Trophoblast cell (in vitro differentiated cells and primary cell): ENCODE measurements around the gene AGBL1.

Experiments
- DNase-seq, 2 donors: peaks; one replicate each; pipeline ENCODE4 v3.0.0-alpha.2; 2016
- H2AFZ ChIP-seq: 2 replicates; pipeline ENCODE4 v1.6.1; 2013; ENCODE audit warnings: low read length, moderate library complexity, mild to moderate bottlenecking; ENCODE audit not compliant: insufficient read depth, poor library complexity
- H2AK5ac ChIP-seq: 2 replicates; pipeline ENCODE4 v1.6.1; 2013; ENCODE audit warnings: mild to moderate bottlenecking, low read length
- H2BK120ac ChIP-seq: 2 replicates; pipeline ENCODE4 v1.6.1; 2013; ENCODE audit warnings: low read length, mild to moderate bottlenecking, moderate library complexity; ENCODE audit not compliant: insufficient read depth, poor library complexity
- H2BK12ac ChIP-seq: 2 replicates; pipeline ENCODE4 v1.6.1; 2013; ENCODE audit warnings: mild to moderate bottlenecking, low read length, moderate library complexity
- H2BK5ac ChIP-seq: 2 replicates; pipeline ENCODE4 v1.6.1; 2013; ENCODE audit warnings: low read length, low read depth, moderate library complexity, mild to moderate bottlenecking; ENCODE audit not compliant: poor library complexity
- H3K14ac ChIP-seq: 2 replicates; pipeline ENCODE4 v1.6.1; 2013; ENCODE audit warnings: mild to moderate bottlenecking, low read length
- H3K18ac ChIP-seq: 2 replicates; pipeline ENCODE4 v1.6.1; 2013; ENCODE audit warnings: mild to moderate bottlenecking, low read length
- H3K23ac ChIP-seq: 2 replicates; pipeline ENCODE4 v1.6.1; 2013; ENCODE audit warnings: low read length
- H3K27ac ChIP-seq: 2 replicates; pipeline ENCODE4 v1.5.1; 2013; ENCODE audit warnings: low read depth, mild to moderate bottlenecking, inconsistent platforms, low read length, moderate library complexity
- H3K27me3 ChIP-seq: 2 replicates; pipeline ENCODE4 v1.6.1; 2013; ENCODE audit warnings: inconsistent platforms, mild to moderate bottlenecking, low read length, moderate library complexity; ENCODE audit not compliant: insufficient read depth
- H3K36me3 ChIP-seq, 2 experiments: 1 replicate in 1 of 2; 2 replicates in 1 of 2; pipeline ENCODE4 v1.6.1; 2013; ENCODE audit warnings: low read length in 2 of 2, mild to moderate bottlenecking in 2 of 2, moderate library complexity in 1 of 2; ENCODE audit not compliant: insufficient read depth in 2 of 2, control insufficient read depth in 1 of 2
- H3K4ac ChIP-seq: 2 replicates; pipeline ENCODE4 v1.6.1; 2013; ENCODE audit warnings: low read depth, mild to moderate bottlenecking, low read length, moderate library complexity
- H3K4me1 ChIP-seq, 2 experiments: 1 replicate in 1 of 2; 2 replicates in 1 of 2; pipeline ENCODE4 v1.6.1; 2013; ENCODE audit warnings: low read length in 2 of 2, mild to moderate bottlenecking in 2 of 2, moderate library complexity in 1 of 2; ENCODE audit not compliant: insufficient read depth in 2 of 2, control insufficient read depth in 1 of 2
- H3K4me2 ChIP-seq: 2 replicates; pipeline ENCODE4 v1.6.1; 2013; ENCODE audit warnings: inconsistent platforms, mild to moderate bottlenecking, low read length, moderate library complexity
- H3K4me3 ChIP-seq: 2 replicates; pipeline ENCODE4 v1.5.1; 2013; ENCODE audit warnings: mild to moderate bottlenecking, low read depth, low read length, inconsistent platforms
- H3K79me1 ChIP-seq: one replicate; pipeline ENCODE4 v1.6.1; 2013; ENCODE audit warnings: low read length
- H3K79me2 ChIP-seq: 2 replicates; pipeline ENCODE4 v1.6.1; 2013; ENCODE audit warnings: low read length, mild to moderate bottlenecking; ENCODE audit not compliant: control insufficient read depth, insufficient read depth, poor library complexity
- H3K9ac ChIP-seq: 2 replicates; pipeline ENCODE4 v1.6.1; 2013; ENCODE audit warnings: mild to moderate bottlenecking, low read length
- H3K9me3 ChIP-seq: 2 replicates; pipeline ENCODE4 v1.6.1; 2013; ENCODE audit warnings: low read depth, mild to moderate bottlenecking, control low read depth, inconsistent platforms, low read length; ENCODE audit not compliant: insufficient read depth
- H4K12ac ChIP-seq: 2 replicates; pipeline ENCODE4 v1.6.1; 2013; ENCODE audit warnings: low read depth, mild to moderate bottlenecking, low read length, moderate library complexity
- H4K8ac ChIP-seq: 2 replicates; pipeline ENCODE4 v1.6.1; 2013; ENCODE audit warnings: low read depth, mild to moderate bottlenecking, low read length, moderate library complexity
- H4K91ac ChIP-seq: one replicate; pipeline ENCODE4 v1.6.1; 2013; ENCODE audit warnings: low read depth, mild to moderate bottlenecking, low read length, moderate library complexity
- WGBS: extraction: QIAGEN DNeasy Blood & Tissue Kit; methylation state at CpG from one replicate; pipeline ENCODE4 v1.1.7; 2013; ENCODE audit warnings: missing lambda C conversion rate; ENCODE audit not compliant: insufficient read length, insufficient coverage; ENCODE audit errors: extremely low coverage; 5-methylcytosine and 5-hydroxymethylcytosine counted together

Gene AGBL1

GRCh38 chr15:86714241-86714640 lies 634.6 kb downstream of the AGBL1 start:
- Histone ChIP-seq H3K23ac (no peak overlapping the region), H3K79me2 (no peaks in the 10 kb centered on the region), H2AFZ (no peak overlapping the region), H3K36me3 (no peaks in the 10 kb centered on the region), H4K12ac (no peak overlapping the region), H2BK5ac (no peak overlapping the region), H3K9ac (no peak overlapping the region), H2AK5ac (no peak overlapping the region), H3K14ac (no peak overlapping the region), H3K4me2 (no peak overlapping the region), H3K27me3 (no peaks in the 10 kb centered on the region), H4K8ac (no peak overlapping the region), H2BK12ac (no peak overlapping the region), H3K9me3 (no peaks in the 10 kb centered on the region), H4K91ac (no peak overlapping the region), H3K27ac (no peak overlapping the region), H3K79me1 (no peaks in the 10 kb centered on the region), H3K18ac (no peak overlapping the region), H2BK120ac (no peak overlapping the region), H3K4me1 (peaks cover 0 to 3% of the 10 kb centered on the region in 2 experiments), H3K4ac (no peak overlapping the region), H3K4me3 (no peak overlapping the region)
- no peak for DNase-seq
- WGBS, result no CpG with 5 or more reads among the region's 1 CpG

- no peak overlapping the region for H2AK5ac ChIP-seq
- H3K23ac ChIP-seq, result no peak overlapping the region
- no peaks in the 10 kb centered on the region for H3K79me2 ChIP-seq
- H2BK12ac ChIP-seq, result no peak overlapping the region
- no peaks in the 10 kb centered on the region for H3K9me3 ChIP-seq
- no peak overlapping the region for H2AFZ ChIP-seq
- no peak overlapping the region for H3K18ac ChIP-seq
- no peak overlapping the region for H2BK120ac ChIP-seq
- H4K8ac ChIP-seq, result no peak overlapping the region
- H3K4me3 ChIP-seq, result no peak overlapping the region
- H3K27ac ChIP-seq, result no peak overlapping the region
- H3K36me3 ChIP-seq, result no peaks in the 10 kb centered on the region
- H3K4me1 ChIP-seq, result no peaks in the 10 kb centered on the region
- no peak overlapping the region for H3K4ac ChIP-seq
- no peak overlapping the region for H3K9ac ChIP-seq
- H3K27me3 ChIP-seq, result no peaks in the 10 kb centered on the region
- no peak overlapping the region for H3K14ac ChIP-seq
- no peak overlapping the region for H4K91ac ChIP-seq
- no peaks in the 10 kb centered on the region for H3K79me1 ChIP-seq
- H3K4me2 ChIP-seq, result no peak overlapping the region
- DNase-seq, result peak in 1 of 2 donors; percentile 14
- no peak overlapping the region for H2BK5ac ChIP-seq
- H4K12ac ChIP-seq, result no peak overlapping the region
These were observed 646.0 kb downstream of the AGBL1 start for GRCh38 chr15:86725628-86726027.

GRCh38 chr15:86735247-86736040 lies 655.8 kb downstream of the AGBL1 start:
- H3K4me1 ChIP-seq, result no peaks in the 10 kb centered on the region
- H3K14ac ChIP-seq, result no peak overlapping the region
- no peak overlapping the region for H4K12ac ChIP-seq
- no peak overlapping the region for H2BK5ac ChIP-seq
- no peaks in the 10 kb centered on the region for H3K79me2 ChIP-seq
- no peak overlapping the region for H2BK12ac ChIP-seq
- H3K4me3 ChIP-seq, result no peak overlapping the region
- no peak overlapping the region for H3K18ac ChIP-seq
- no peak overlapping the region for H3K9ac ChIP-seq
- no peaks in the 10 kb centered on the region for H3K27me3 ChIP-seq
- no peaks in the 10 kb centered on the region for H3K36me3 ChIP-seq
- no peak overlapping the region for H3K27ac ChIP-seq
- no peak overlapping the region for H4K8ac ChIP-seq
- no peak for DNase-seq
- H4K91ac ChIP-seq, result no peak overlapping the region
- H3K9me3 ChIP-seq, result no peaks in the 10 kb centered on the region
- WGBS, result no CpG with 5 or more reads among the region's 5 CpGs
- H3K79me1 ChIP-seq, result no peaks in the 10 kb centered on the region
- H3K23ac ChIP-seq, result no peak overlapping the region
- no peak overlapping the region for H2AK5ac ChIP-seq
- H2AFZ ChIP-seq, result no peak overlapping the region
- no peak overlapping the region for H3K4me2 ChIP-seq
- no peak overlapping the region for H2BK120ac ChIP-seq
- H3K4ac ChIP-seq, result no peak overlapping the region

GRCh38 chr15:86741917-86742316 lies 662.2 kb downstream of the AGBL1 start:
- Histone ChIP-seq H2BK120ac (no peak overlapping the region), H2BK5ac (no peak overlapping the region), H2BK12ac (no peak overlapping the region), H3K4ac (no peak overlapping the region), H3K27me3 (no peaks in the 10 kb centered on the region), H3K9me3 (no peaks in the 10 kb centered on the region), H3K36me3 (no peaks in the 10 kb centered on the region), H2AFZ (no peak overlapping the region), H4K12ac (no peak overlapping the region), H3K4me2 (no peak overlapping the region), H2AK5ac (no peak overlapping the region), H3K27ac (no peak overlapping the region), H3K14ac (no peak overlapping the region), H3K18ac (no peak overlapping the region), H3K9ac (no peak overlapping the region), H3K79me1 (no peaks in the 10 kb centered on the region), H3K23ac (no peak overlapping the region), H3K4me3 (no peak overlapping the region), H3K4me1 (no peaks in the 10 kb centered on the region), H4K8ac (no peak overlapping the region), H4K91ac (no peak overlapping the region), H3K79me2 (no peaks in the 10 kb centered on the region)
- DNase-seq, result no peak
- WGBS, result no CpG with 5 or more reads among the region's 4 CpGs
